ENCODE data around the gene YBEY.

- TF ChIP-seq EZH2 (IDR thresholded peaks at IDR 0.05; ENCODE audit: borderline replicate concordance, low read depth, low read length, severe bottlenecking) = no peak
- TF ChIP-seq CTCF (IDR thresholded peaks at IDR 0.05; ENCODE audit: borderline replicate concordance, extremely low read depth, low read length, poor library complexity, severe bottlenecking) = no peak
These were observed 61.0 kb downstream of the YBEY start for GRCh38 chr21:46347203-46347550.
